ENCODE data around the gene GATB.

DNA sequence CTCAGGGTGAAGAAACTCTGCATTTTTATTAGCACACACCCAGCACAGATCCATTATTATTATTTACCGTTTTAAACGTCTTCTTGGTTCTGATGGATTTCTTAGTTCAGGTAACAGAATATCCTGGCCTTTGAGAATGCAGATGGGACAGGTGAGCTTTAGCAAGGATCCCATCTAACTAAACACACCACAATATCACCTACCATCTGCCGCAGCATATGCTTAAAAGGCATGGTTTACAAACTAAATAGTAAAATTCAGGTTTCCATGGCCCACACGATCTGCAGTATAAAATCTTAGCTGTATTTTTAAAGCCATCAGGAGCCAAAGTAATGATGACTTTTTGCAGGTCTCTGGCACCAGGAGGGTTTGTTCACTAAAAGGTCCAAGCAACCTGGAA, 31.7 kb upstream of the GATB start:
- no peak for TF ChIP-seq POLR2A (IDR thresholded peaks at IDR 0.05; ENCODE audit: low read depth, low read length)
- no peak for TF ChIP-seq POLR2AphosphoS5 (IDR thresholded peaks at IDR 0.05; ENCODE audit: low read depth, low read length)
- TF ChIP-seq TAF1 (IDR thresholded peaks at IDR 0.05; ENCODE audit: low read depth, low read length), result no peak
- TF ChIP-seq SPI1 (IDR thresholded peaks at IDR 0.05; ENCODE audit: low read depth, low read length), result no peak
